PC-3 (cell line): Measurements from ENCODE around the gene HHAT.

Experiments used
- EZH2phosphoT487 ChIP-seq: fragments of 300-600 bp; sonication (generic); IDR thresholded peaks from 2 replicates; pipeline ENCODE4 v1.6.1; 2018; ENCODE audit warnings: mild to moderate bottlenecking, antibody characterized with exemption, low read length, borderline replicate concordance
- TF ChIP-seq, protein P1 (sequence below): fragments of 300-600 bp; sonication (generic); conservative IDR thresholded peaks from 2 replicates; pipeline ENCODE4 v1.5.1; 2017; ENCODE audit warnings: antibody characterized with exemption, low read depth, mild to moderate bottlenecking, low read length

DNA sequence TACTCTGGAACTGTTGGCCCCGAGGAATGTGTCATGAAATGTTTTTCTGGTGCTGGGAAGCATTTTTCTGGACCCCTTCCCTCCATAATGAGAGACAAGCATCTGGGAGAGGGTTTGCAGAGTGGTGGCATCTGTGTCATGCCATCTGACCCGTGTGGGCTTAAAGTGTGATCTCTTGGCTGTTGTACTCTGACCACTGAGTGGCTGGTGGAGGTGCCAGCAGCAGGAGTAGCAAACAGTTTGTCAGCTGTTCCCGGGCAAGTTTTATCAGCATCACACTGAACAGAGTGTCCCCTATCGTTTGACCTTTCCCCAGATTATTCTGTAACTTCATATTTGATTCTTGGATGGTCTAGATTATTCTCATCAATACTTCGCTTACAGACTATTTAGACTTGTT lies 150.1 kb downstream of the HHAT start:
- TF ChIP-seq, protein P1, sequence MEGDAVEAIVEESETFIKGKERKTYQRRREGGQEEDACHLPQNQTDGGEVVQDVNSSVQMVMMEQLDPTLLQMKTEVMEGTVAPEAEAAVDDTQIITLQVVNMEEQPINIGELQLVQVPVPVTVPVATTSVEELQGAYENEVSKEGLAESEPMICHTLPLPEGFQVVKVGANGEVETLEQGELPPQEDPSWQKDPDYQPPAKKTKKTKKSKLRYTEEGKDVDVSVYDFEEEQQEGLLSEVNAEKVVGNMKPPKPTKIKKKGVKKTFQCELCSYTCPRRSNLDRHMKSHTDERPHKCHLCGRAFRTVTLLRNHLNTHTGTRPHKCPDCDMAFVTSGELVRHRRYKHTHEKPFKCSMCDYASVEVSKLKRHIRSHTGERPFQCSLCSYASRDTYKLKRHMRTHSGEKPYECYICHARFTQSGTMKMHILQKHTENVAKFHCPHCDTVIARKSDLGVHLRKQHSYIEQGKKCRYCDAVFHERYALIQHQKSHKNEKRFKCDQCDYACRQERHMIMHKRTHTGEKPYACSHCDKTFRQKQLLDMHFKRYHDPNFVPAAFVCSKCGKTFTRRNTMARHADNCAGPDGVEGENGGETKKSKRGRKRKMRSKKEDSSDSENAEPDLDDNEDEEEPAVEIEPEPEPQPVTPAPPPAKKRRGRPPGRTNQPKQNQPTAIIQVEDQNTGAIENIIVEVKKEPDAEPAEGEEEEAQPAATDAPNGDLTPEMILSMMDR: no peak
- TF ChIP-seq EZH2phosphoT487: no peak
